HepG2 (cell line): ENCODE data around the gene RAP1GAP2. TPM values are rescaled to one million over a fixed set of nuclear protein-coding genes. Genes with fewer than 3 reads are reported as not detected.

Experiments
- ESRRA ChIP-seq: sonication (generic); formaldehyde crosslinking; IDR thresholded peaks from 2 replicates; pipeline ENCODE4 v1.5.1; 2020; ENCODE audit warnings: mild to moderate bottlenecking, low read depth, missing genetic modification reagents
- KLF13 ChIP-seq: sonication (generic); formaldehyde crosslinking; IDR thresholded peaks from 2 replicates; pipeline ENCODE4 v1.4.0; 2020; ENCODE audit warnings: mild to moderate bottlenecking, missing genetic modification reagents
- NR3C1 ChIP-seq: sonication (generic); formaldehyde crosslinking; IDR thresholded peaks from 2 replicates; pipeline ENCODE4 v1.4.0; 2020; ENCODE audit warnings: missing genetic modification reagents
- PPARG ChIP-seq: conservative IDR thresholded peaks from 2 replicates; pipeline ENCODE4 v1.6.1; 2016; ENCODE audit warnings: missing biosample characterization, missing genetic modification reagents
- RFX3 ChIP-seq: IDR thresholded peaks from 2 replicates; pipeline ENCODE4 v1.6.1; 2016; ENCODE audit warnings: missing biosample characterization, missing genetic modification reagents
- ZBTB21 ChIP-seq: sonication (generic); formaldehyde crosslinking; IDR thresholded peaks from 2 replicates; pipeline ENCODE4 v1.4.0; 2020; ENCODE audit warnings: missing genetic modification reagents
- ZBTB38 ChIP-seq: sonication (generic); formaldehyde crosslinking; IDR thresholded peaks from 2 replicates; pipeline ENCODE4 v1.5.1; 2020; ENCODE audit warnings: mild to moderate bottlenecking, missing genetic modification reagents
- ZNF33B ChIP-seq: sonication (generic); formaldehyde crosslinking; IDR thresholded peaks from 2 replicates; pipeline ENCODE4 v1.5.1; 2020; ENCODE audit warnings: mild to moderate bottlenecking, missing genetic modification reagents
- polyA plus RNA-seq, 8 experiments: library from polyadenylated mRNA; depleted of rRNA in 3 of 8; stranded (reverse) in 7 of 8; unstranded in 1 of 8; fragments of >200 nt; fragmentation: Illumina TruSeq in 4 of 8; extraction: Trizol in 4 of 8; gene quantifications; 2 replicates each; pipeline versions ENCODE4 v1.2.1 to v1.2.3, GENCODE V29; 2011 to 2016; ENCODE audit warnings: low read depth in 4 of 8, missing spikeins in 1 of 8, mixed read lengths in 1 of 8; ENCODE audit not compliant: insufficient read depth in 1 of 8
- total RNA-seq, 5 experiments: library from RNA; depleted of rRNA; stranded (reverse); fragments of >200 nt; fragmentation: Illumina TruSeq; extraction: Trizol; gene quantifications; 2 replicates each; pipeline ENCODE4 v1.2.3, GENCODE V29; 2016; ENCODE audit warnings: low read depth in 1 of 5
- TF ChIP-seq, protein P1 (sequence below): sonication (generic); formaldehyde crosslinking; IDR thresholded peaks from 2 replicates; pipeline ENCODE4 v1.4.0; 2020; ENCODE audit warnings: mild to moderate bottlenecking, missing genetic modification reagents
- TF ChIP-seq, protein P2 (sequence below): sonication (generic); formaldehyde crosslinking; conservative IDR thresholded peaks from 2 replicates; pipeline ENCODE4 v1.4.0; 2020; ENCODE audit warnings: missing genetic modification reagents
- TF ChIP-seq, protein P3 (sequence below): sonication (generic); formaldehyde crosslinking; IDR thresholded peaks from 2 replicates; pipeline ENCODE4 v1.8.1; 2023; ENCODE audit warnings: missing genetic modification reagents, inconsistent platforms, borderline replicate concordance

The RAP1GAP2 gene
- total and polyA plus RNA-seq, 2 of the 13 experiments (the other 11 are each of a cell fraction or from before 2014, with no cell fraction given), result 10.9 to 12.0 TPM

DNA sequence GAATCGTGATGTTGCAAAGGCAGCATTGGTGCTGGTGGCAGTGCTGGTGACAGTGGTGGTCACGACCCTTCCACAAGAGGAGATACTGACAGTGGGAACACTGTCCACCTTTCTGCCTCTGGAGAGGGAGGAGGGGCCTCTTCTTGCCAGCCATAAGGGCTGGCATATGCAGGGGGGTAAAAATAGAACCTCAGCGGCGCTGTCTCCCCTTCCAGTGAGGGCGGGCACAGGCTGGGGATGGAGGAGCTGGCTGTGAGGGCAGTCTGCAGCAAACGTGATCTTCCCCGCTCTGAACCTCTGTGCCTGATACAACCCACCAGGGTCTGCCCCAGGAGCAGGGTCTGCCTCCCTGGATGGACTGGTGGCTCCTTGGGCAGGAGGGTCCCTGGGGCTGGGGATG is 3.4 kb downstream of the RAP1GAP2 start (continued):
- TF ChIP-seq, protein P1, sequence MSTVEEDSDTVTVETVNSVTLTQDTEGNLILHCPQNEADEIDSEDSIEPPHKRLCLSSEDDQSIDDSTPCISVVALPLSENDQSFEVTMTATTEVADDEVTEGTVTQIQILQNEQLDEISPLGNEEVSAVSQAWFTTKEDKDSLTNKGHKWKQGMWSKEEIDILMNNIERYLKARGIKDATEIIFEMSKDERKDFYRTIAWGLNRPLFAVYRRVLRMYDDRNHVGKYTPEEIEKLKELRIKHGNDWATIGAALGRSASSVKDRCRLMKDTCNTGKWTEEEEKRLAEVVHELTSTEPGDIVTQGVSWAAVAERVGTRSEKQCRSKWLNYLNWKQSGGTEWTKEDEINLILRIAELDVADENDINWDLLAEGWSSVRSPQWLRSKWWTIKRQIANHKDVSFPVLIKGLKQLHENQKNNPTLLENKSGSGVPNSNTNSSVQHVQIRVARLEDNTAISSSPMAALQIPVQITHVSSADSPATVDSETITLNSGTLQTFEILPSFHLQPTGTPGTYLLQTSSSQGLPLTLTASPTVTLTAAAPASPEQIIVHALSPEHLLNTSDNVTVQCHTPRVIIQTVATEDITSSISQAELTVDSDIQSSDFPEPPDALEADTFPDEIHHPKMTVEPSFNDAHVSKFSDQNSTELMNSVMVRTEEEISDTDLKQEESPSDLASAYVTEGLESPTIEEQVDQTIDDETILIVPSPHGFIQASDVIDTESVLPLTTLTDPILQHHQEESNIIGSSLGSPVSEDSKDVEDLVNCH (CRISPR knock-in tag), result no peak
- TF ChIP-seq ESRRA (CRISPR knock-in tag) (no peak), PPARG (CRISPR knock-in tag) (no peak), ZBTB21 (CRISPR knock-in tag) (no peak), RFX3 (CRISPR knock-in tag) (no peak), ZBTB38 (no peak), KLF13 (CRISPR knock-in tag) (no peak), ZNF33B (CRISPR knock-in tag) (no peak), NR3C1 (CRISPR knock-in tag) (no peak)
- TF ChIP-seq, protein P2, sequence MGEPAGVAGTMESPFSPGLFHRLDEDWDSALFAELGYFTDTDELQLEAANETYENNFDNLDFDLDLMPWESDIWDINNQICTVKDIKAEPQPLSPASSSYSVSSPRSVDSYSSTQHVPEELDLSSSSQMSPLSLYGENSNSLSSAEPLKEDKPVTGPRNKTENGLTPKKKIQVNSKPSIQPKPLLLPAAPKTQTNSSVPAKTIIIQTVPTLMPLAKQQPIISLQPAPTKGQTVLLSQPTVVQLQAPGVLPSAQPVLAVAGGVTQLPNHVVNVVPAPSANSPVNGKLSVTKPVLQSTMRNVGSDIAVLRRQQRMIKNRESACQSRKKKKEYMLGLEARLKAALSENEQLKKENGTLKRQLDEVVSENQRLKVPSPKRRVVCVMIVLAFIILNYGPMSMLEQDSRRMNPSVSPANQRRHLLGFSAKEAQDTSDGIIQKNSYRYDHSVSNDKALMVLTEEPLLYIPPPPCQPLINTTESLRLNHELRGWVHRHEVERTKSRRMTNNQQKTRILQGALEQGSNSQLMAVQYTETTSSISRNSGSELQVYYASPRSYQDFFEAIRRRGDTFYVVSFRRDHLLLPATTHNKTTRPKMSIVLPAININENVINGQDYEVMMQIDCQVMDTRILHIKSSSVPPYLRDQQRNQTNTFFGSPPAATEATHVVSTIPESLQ, result no peak
- TF ChIP-seq, protein P3, sequence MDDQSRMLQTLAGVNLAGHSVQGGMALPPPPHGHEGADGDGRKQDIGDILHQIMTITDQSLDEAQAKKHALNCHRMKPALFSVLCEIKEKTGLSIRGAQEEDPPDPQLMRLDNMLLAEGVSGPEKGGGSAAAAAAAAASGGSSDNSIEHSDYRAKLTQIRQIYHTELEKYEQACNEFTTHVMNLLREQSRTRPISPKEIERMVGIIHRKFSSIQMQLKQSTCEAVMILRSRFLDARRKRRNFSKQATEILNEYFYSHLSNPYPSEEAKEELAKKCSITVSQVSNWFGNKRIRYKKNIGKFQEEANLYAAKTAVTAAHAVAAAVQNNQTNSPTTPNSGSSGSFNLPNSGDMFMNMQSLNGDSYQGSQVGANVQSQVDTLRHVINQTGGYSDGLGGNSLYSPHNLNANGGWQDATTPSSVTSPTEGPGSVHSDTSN (CRISPR knock-in tag), result no peak
